ENCODE data around the gene SOS2.

DNA sequence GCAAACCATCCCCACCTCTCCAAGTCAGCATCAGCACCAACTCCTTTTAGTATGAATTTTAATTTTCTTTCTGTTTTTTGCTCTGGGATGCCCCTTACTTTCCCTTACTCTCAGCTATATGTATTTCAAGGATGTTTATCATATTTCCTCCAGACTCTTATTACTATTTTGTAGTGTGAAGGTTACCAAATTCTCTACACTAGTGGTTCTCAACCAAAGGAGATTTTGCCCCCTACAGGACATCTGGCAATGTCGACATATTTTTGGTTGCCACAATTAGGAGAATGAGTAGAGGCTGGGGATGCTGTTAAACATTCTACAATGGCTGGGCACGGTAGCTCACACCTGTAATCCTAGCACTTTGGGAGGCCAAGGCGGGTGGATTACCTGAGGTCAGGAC is 29.1 kb upstream of the SOS2 start:
- TF ChIP-seq POLR2AphosphoS5 (IDR thresholded peaks at IDR 0.05) (no peak), POLR2A (IDR thresholded peaks at IDR 0.05) (no peak)
- TF ChIP-seq, protein P1, sequence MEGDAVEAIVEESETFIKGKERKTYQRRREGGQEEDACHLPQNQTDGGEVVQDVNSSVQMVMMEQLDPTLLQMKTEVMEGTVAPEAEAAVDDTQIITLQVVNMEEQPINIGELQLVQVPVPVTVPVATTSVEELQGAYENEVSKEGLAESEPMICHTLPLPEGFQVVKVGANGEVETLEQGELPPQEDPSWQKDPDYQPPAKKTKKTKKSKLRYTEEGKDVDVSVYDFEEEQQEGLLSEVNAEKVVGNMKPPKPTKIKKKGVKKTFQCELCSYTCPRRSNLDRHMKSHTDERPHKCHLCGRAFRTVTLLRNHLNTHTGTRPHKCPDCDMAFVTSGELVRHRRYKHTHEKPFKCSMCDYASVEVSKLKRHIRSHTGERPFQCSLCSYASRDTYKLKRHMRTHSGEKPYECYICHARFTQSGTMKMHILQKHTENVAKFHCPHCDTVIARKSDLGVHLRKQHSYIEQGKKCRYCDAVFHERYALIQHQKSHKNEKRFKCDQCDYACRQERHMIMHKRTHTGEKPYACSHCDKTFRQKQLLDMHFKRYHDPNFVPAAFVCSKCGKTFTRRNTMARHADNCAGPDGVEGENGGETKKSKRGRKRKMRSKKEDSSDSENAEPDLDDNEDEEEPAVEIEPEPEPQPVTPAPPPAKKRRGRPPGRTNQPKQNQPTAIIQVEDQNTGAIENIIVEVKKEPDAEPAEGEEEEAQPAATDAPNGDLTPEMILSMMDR (IDR thresholded peaks at IDR 0.05), result peak in 3 of 4 experiments; percentile 29 to 45 (median 32)

Measured in prostate gland (tissue), 2 donors.